GM12878 (cell line): ENCODE results near the gene PSPC1. TPM values are rescaled to one million over a fixed set of nuclear protein-coding genes. Genes with fewer than 3 reads are reported as not detected.

Experiments
- ATAC-seq: fragments of 200-7000 bp; cut with Tn5 transposase; 3 replicates; pipeline ENCODE4 v1.9.1; 2020; ENCODE audit warnings: mild to moderate bottlenecking, moderate library complexity
- BruUV-seq: library from RNA; stranded (reverse); fragments of 400-500 nt; replicated peaks from 2 replicates; lab custom pipeline; 2021; lab: Mats Ljungman, UMichigan
- CTCF ChIA-PET: fragments of 300-600 bp; sonication (Branson Sonifier 250); formaldehyde crosslinking; extraction: SDS; loops from one replicate; lab custom pipeline; 2021; ENCODE audit warnings: inconsistent platforms; lab: Yijun Ruan, JAX
- POLR2A ChIA-PET: fragments of 350-600 bp; formaldehyde crosslinking; extraction: SDS; loops from one replicate; lab custom pipeline; 2021; ENCODE audit warnings: inconsistent platforms; lab: Charles Lee
- RAD21 ChIA-PET: fragments of 300-600 bp; sonication (Branson Sonifier 250); formaldehyde crosslinking; loops from one replicate; lab custom pipeline; 2023; ENCODE audit warnings: antibody characterized with exemption; ENCODE audit not compliant: unreplicated experiment; lab: Charles Lee
- SMC1A ChIA-PET: fragments of 300-600 bp; sonication (Branson Sonifier 250); formaldehyde crosslinking; loops from one replicate; lab custom pipeline; 2023; ENCODE audit not compliant: unreplicated experiment, uncharacterized antibody; lab: Charles Lee
- DNase-seq: peaks from one replicate; pipeline ENCODE4 v3.0.0-alpha.2; 2011; ENCODE audit warnings: low read depth, low spot score
- FAIRE-seq: peaks from 3 replicates; lab custom pipeline; 2011; peaks lifted over from hg19 to GRCh38; lab: Jason Lieb, UNC
- H2AFZ ChIP-seq: 2 replicates; pipeline ENCODE4 v1.6.0; 2011; ENCODE audit warnings: low read depth, low read length, control low read depth; ENCODE audit not compliant: control insufficient read depth
- H3K27ac ChIP-seq: 2 replicates; pipeline ENCODE4 v1.5.1; 2011; ENCODE audit warnings: control low read depth; ENCODE audit not compliant: control insufficient read depth, insufficient read depth
- H3K27me3 ChIP-seq, 2 experiments: replicated peaks in 1 of 2; 2 replicates each; pipeline versions ENCODE4 v1.6.0 to v1.6.1; 2011; ENCODE audit warnings: low read length in 1 of 2; ENCODE audit not compliant: control insufficient read depth in 2 of 2, insufficient read depth in 2 of 2
- H3K36me3 ChIP-seq, 2 experiments: 2 replicates each; pipeline ENCODE4 v1.5.1; 2011; ENCODE audit warnings: low read length in 1 of 2; ENCODE audit not compliant: control insufficient read depth in 2 of 2, insufficient read depth in 2 of 2
- H3K4me1 ChIP-seq: 2 replicates; pipeline ENCODE4 v1.6.1; 2011; ENCODE audit warnings: mild to moderate bottlenecking, low read length, moderate library complexity, mixed read lengths; ENCODE audit not compliant: control insufficient read depth, insufficient read depth
- H3K4me2 ChIP-seq: 2 replicates; pipeline ENCODE4 v1.6.0; 2011; ENCODE audit warnings: control low read depth; ENCODE audit not compliant: control insufficient read depth, insufficient read depth
- H3K4me3 ChIP-seq: fragments of 200-600 bp; sonication (generic); 2 replicates; pipeline ENCODE4 v1.5.1; 2016
- H3K79me2 ChIP-seq: 2 replicates; pipeline ENCODE4 v1.6.0; 2011; ENCODE audit warnings: low read length; ENCODE audit not compliant: control insufficient read depth, insufficient read depth
- H3K9ac ChIP-seq: 2 replicates; pipeline ENCODE4 v1.8.0; 2011; ENCODE audit warnings: low read length, control low read depth, mixed read lengths; ENCODE audit not compliant: control insufficient read depth, insufficient read depth
- H3K9me3 ChIP-seq: replicated peaks from 3 replicates; pipeline ENCODE4 v1.5.1; 2011; ENCODE audit warnings: mild to moderate bottlenecking, low read length; ENCODE audit not compliant: control insufficient read depth, insufficient read depth
- H4K20me1 ChIP-seq: 2 replicates; pipeline ENCODE4 v1.6.0; 2011; ENCODE audit not compliant: control insufficient read depth, insufficient read depth
- ATF2 ChIP-seq: IDR thresholded peaks from 2 replicates; pipeline ENCODE4 v1.6.1; 2012; ENCODE audit warnings: low read length, inconsistent platforms
- BACH1 ChIP-seq: fragments of 450-650 bp; IDR thresholded peaks from 2 replicates; pipeline ENCODE4 v1.6.1; 2017; ENCODE audit warnings: mild to moderate bottlenecking, borderline replicate concordance
- BMI1 ChIP-seq: fragments of 450-650 bp; IDR thresholded peaks from 2 replicates; pipeline ENCODE4 v1.6.1; 2016; ENCODE audit warnings: mild to moderate bottlenecking, moderate library complexity, borderline replicate concordance
- DPF2 ChIP-seq: fragments of 450-650 bp; IDR thresholded peaks from 2 replicates; pipeline ENCODE4 v1.6.1; 2017; ENCODE audit warnings: mild to moderate bottlenecking
- EED ChIP-seq: sonication (generic); IDR thresholded peaks from 2 replicates; pipeline ENCODE4 v1.6.1; 2016; ENCODE audit warnings: antibody characterized with exemption, low read depth
- HDGF ChIP-seq: fragments of 450-650 bp; IDR thresholded peaks from 2 replicates; pipeline ENCODE4 v1.6.1; 2016; ENCODE audit warnings: antibody characterized with exemption
- MYC ChIP-seq: IDR thresholded peaks from 2 replicates; pipeline ENCODE4 v1.6.1; 2011; ENCODE audit warnings: mild to moderate bottlenecking, low read length, moderate library complexity, inconsistent platforms; ENCODE audit not compliant: insufficient read depth, insufficient replicate concordance, insufficient read length, severe bottlenecking
- NKRF ChIP-seq: fragments of 450-650 bp; conservative IDR thresholded peaks from 2 replicates; pipeline ENCODE4 v1.6.1; 2017; ENCODE audit warnings: mild to moderate bottlenecking, moderate library complexity
- PBX3 ChIP-seq: IDR thresholded peaks from 2 replicates; pipeline ENCODE4 v1.6.1; 2011; ENCODE audit warnings: mild to moderate bottlenecking, low read depth, low read length, moderate library complexity; ENCODE audit not compliant: insufficient replicate concordance
- PKNOX1 ChIP-seq: fragments of 450-650 bp; IDR thresholded peaks from 2 replicates; pipeline ENCODE4 v1.6.1; 2016; ENCODE audit warnings: mild to moderate bottlenecking
- POLR2AphosphoS2 ChIP-seq: IDR thresholded peaks from 2 replicates; pipeline ENCODE4 v1.6.1; 2011; ENCODE audit warnings: low read depth, mild to moderate bottlenecking, low read length, improper control_type of control experiment, moderate library complexity
- RCOR1 ChIP-seq: conservative IDR thresholded peaks from 2 replicates; pipeline ENCODE4 v1.6.1; 2012; ENCODE audit warnings: low read depth, low read length, improper control_type of control experiment
- RUNX3 ChIP-seq: IDR thresholded peaks from 2 replicates; pipeline ENCODE4 v1.6.1; 2012; ENCODE audit warnings: low read length, inconsistent platforms
- SMAD5 ChIP-seq: IDR thresholded peaks from 2 replicates; pipeline ENCODE4 v1.6.1; 2016; ENCODE audit warnings: antibody characterized with exemption, low read depth
- SMARCA5 ChIP-seq: fragments of 450-650 bp; IDR thresholded peaks from 2 replicates; pipeline ENCODE4 v1.6.1; 2017; ENCODE audit warnings: mild to moderate bottlenecking
- SP1 ChIP-seq: IDR thresholded peaks from one replicate; pipeline ENCODE4 v1.6.1; 2011; ENCODE audit warnings: low read depth, low read length
- WRNIP1 ChIP-seq: IDR thresholded peaks from 2 replicates; pipeline ENCODE4 v1.6.1; 2011; ENCODE audit warnings: low read depth, low read length, improper control_type of control experiment, borderline replicate concordance
- ZZZ3 ChIP-seq: IDR thresholded peaks from 2 replicates; pipeline ENCODE4 v1.6.1; 2011; ENCODE audit warnings: low read depth; ENCODE audit not compliant: control insufficient read depth, insufficient read length
- WGBS: methylation state at CpG from one replicate; pipeline ENCODE4 v1.1.6; 2016; ENCODE audit warnings: low lambda C conversion rate; ENCODE audit not compliant: insufficient replicate concordance, insufficient coverage; ENCODE audit errors: missing lambda C conversion rate; 5-methylcytosine and 5-hydroxymethylcytosine counted together
- in situ Hi-C: fragments of 300-500 bp; cut with MboI; formaldehyde crosslinking; loops from 9 replicates; pipeline ENCODE4 v1.14.3; 2018; ENCODE audit warnings: mixed read lengths
- intact Hi-C: fragments of 100-400 bp; cut with micrococcal nuclease; formaldehyde crosslinking; loops from one replicate; pipeline ENCODE4 v1.14.2; 2022; ENCODE audit not compliant: unreplicated experiment
- polyA plus RNA-seq, 11 experiments: library from polyadenylated mRNA; depleted of rRNA in 4 of 11; unstranded in 6 of 11; stranded (reverse) in 5 of 11; fragments of >200 nt; fragmentation: Nextera tagmentation in 4 of 11; fragmentation: Illumina TruSeq in 1 of 11; extraction: Ambion mirVana in 4 of 11; extraction: Trizol in 1 of 11; gene quantifications; 1 replicate in 1 of 11; 2 replicates in 10 of 11; pipeline versions ENCODE4 v1.2.1 to v1.2.3, GENCODE V29; 2011 to 2016; ENCODE audit warnings: inconsistent platforms in 2 of 11, missing spikeins in 2 of 11, low read depth in 1 of 11
- total RNA-seq, 4 experiments: library from RNA; depleted of rRNA in 3 of 4; stranded (reverse); fragments of >200 nt in 3 of 4; fragmentation: Illumina TruSeq in 1 of 4; extraction: Trizol in 1 of 4; gene quantifications; 2 replicates each; pipeline versions ENCODE4 v1.2.1 to v1.2.3, GENCODE V29; 2013 to 2021

PSPC1 gene
- total and polyA plus RNA-seq, 10 of the 15 experiments (the other 5 are each of a cell fraction or from before 2014, with no cell fraction given): 17.7 to 76.3 (median 66.8) TPM

- ChIA-PET CTCF (interaction anchor here (0.5 to 0.7 kb wide), 2 partner anchors 15 to 173 kb away, joined by 3 to 4 read pairs; no protein-coding TSS in a partner anchor), RAD21 (interaction anchor here (1.0 to 1.2 kb wide), 2 partner anchors 35 to 79 kb away, joined by 3 to 6 read pairs; no protein-coding TSS in a partner anchor), SMC1A (interaction anchor here (1.3 kb wide), 1 partner anchor 82 kb away, joined by 4 read pairs; the partner anchor contains the start of gene ZMYM5), POLR2A (interaction anchor here (1.3 to 2.1 kb wide), 2 partner anchors 8 to 81 kb away, joined by 3 to 6 read pairs; partner anchors contain the start of gene ZMYM5)
- no peak for DNase-seq
- Histone ChIP-seq H3K4me1 (no peaks in the 10 kb centered on the region), H3K27me3 (no peaks in the 10 kb centered on the region), H3K4me2 (no peak overlapping the region; the same call in 1 of the 2 replicates), H3K36me3 (no peaks in the 10 kb centered on the region; a peak in 1 of 4 replicates), H3K9ac (peak overlapping the region; percentile 96), H4K20me1 (no peaks in the 10 kb centered on the region), H3K9me3 (no peaks in the 10 kb centered on the region; the same call in 2 of the 3 replicates), H3K79me2 (peaks cover 26% of the 10 kb centered on the region), H3K27ac (peak overlapping the region; percentile 92), H3K4me3 (peak overlapping the region; percentile 97), H2AFZ (peak overlapping the region; percentile 61)
- in situ Hi-C loops (no loop called here), intact Hi-C loops (loop anchor here (1.0 to 5.0 kb wide), 2 partner anchors 81 to 175 kb away; partner anchors contain the start of genes ZMYM2 and ZMYM5)
- FAIRE-seq: no peak
- ATAC-seq: peak; percentile 75
- WGBS: 1% methylated on average over 74 of the region's 77 CpGs
- TSS peak; percentile 96 for BruUV-seq
- 0 out of 2 replicates have a peak, but pooled peaks have one; percentile 27 for TF ChIP-seq RCOR1
- TF ChIP-seq RUNX3: 0 out of 2 replicates have a peak, but pooled peaks have one; percentile 16
- peak; percentile 33 for TF ChIP-seq MYC
- peak; percentile 60 for TF ChIP-seq NKRF
- TF ChIP-seq EED: peak; percentile 40; the same call in 1 of the 2 replicates
- TF ChIP-seq SMARCA5: 0 out of 2 replicates have a peak, but pooled peaks have one; percentile 16
- TF ChIP-seq POLR2AphosphoS2: no peak; the same call in 1 of the 2 replicates
- no peak for TF ChIP-seq PKNOX1
- TF ChIP-seq DPF2: peak; percentile 24; the same call in 1 of the 2 replicates
- no peak for TF ChIP-seq ZZZ3
- TF ChIP-seq SMAD5: no peak
- TF ChIP-seq SP1: no peak
- 0 out of 2 replicates have a peak, but pooled peaks have one; percentile 20 for TF ChIP-seq WRNIP1
- no peak for TF ChIP-seq PBX3
- no peak for TF ChIP-seq BMI1
- TF ChIP-seq ATF2: no peak
- peak; percentile 42; the same call in 1 of the 2 replicates for TF ChIP-seq BACH1
- TF ChIP-seq HDGF: no peak
These were observed 557 bp downstream of the PSPC1 start for GRCh38 chr13:19782049-19782726.
